Measurements from ENCODE around the gene PRCC. TPM values are rescaled to one million over a fixed set of nuclear protein-coding genes. Genes with fewer than 3 reads are reported as not detected.

The PRCC gene
- polyA plus RNA-seq, 1 donor (not counting 4 experiments of a cell fraction or from before 2014, with no cell fraction given) = 40.4 TPM

DNA sequence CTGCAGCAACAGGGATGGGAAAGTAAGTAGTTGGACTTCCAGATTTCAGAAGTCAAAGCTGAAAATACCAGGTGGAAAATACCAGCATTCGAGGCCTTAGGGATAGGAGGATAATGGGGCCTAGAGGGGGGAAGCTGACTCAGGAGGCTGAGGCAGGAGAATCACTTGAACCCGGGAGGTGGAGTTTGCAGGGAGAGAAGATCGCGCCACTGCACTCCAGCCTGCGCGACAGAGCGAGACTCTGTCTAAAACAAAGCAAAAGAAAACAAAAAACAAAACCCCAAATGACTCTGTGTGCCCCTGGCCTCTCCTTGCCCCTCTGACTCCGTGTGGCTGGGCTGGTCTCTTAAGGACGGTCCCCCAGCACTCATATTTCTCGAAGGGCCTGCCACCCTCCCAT, 46.0 kb downstream of the PRCC start:
- no peak for FAIRE-seq
- no peak overlapping the region for H3K27ac ChIP-seq (ENCODE audit: control insufficient read depth, insufficient read depth, low read length)
- dilution Hi-C loops (cut with MboI; ENCODE audit: extremely low pct_ligation_motif_present, low sequenced_read_pairs) = no loop called here

DNA sequence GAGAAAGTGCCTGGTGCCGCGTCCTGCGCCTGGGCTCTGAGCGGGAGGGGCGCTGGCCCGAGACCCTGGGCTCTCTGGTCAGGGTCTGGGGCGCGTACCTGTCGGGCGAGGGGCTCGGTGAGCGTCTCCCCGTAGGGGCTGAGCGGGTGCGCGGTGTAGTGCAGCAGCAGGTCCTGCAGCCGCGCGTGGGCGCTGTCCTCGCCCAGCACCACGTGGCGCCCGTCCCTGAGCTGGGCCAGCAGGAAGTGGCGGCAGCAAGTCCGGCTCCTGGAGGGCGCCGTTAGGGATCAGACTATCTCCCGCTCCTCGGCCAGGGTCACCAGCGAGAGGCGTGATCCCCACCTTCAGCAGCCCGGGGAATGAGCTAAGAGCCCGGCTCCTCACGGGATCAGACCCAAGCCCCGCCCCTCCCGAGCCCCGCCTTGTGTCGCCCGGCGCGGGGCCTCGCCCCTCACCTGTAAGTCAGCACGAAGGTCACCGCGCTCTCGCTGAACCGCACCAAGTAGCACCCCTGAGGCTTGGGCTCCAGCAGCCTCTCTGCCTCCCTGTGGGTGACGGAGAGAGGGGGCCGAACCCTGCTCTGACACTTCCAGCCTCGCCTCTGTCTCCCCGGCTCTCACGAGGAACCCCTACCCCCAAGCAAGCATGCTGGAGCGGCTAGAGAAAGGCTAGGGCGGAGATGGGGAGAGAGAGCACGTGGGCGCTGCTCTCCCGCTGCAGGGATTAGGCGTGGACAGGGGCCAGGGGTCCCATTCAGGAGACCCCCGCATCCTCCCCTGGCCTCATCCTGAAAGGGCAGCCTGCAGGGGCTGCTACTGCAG, 46.6 kb downstream of the PRCC start:
- H3K9me1 ChIP-seq (ENCODE audit: control insufficient read depth, extremely low read depth, insufficient read depth, low read length) = no peaks in the 10 kb centered on the region
- peak overlapping the region; percentile 69 for H3K4me2 ChIP-seq (ENCODE audit: control insufficient read depth, extremely low read depth, insufficient read depth, low read depth, low read length)
- no peaks in the 10 kb centered on the region for H3K9me3 ChIP-seq (ENCODE audit: control insufficient read depth, low read depth, low read length)
- H3K27ac ChIP-seq (ENCODE audit: control insufficient read depth, insufficient read depth, low read length) = no peak overlapping the region
- H3K9ac ChIP-seq (ENCODE audit: control insufficient read depth, extremely low read depth, insufficient read depth, low read length) = peak overlapping the region; percentile 11
- FAIRE-seq (no peak), DNase-seq (ENCODE audit: low read depth, low spot score) (no peak)
- dilution Hi-C loops (cut with MboI; ENCODE audit: extremely low pct_ligation_motif_present, low sequenced_read_pairs) = no loop called here
- H3K27me3 ChIP-seq (ENCODE audit: control insufficient read depth, extremely low read depth, insufficient read depth, low read length) = no peaks in the 10 kb centered on the region
- no peaks in the 10 kb centered on the region for H3K79me2 ChIP-seq (ENCODE audit: control insufficient read depth, insufficient read depth, low read length)
- peaks cover 48% of the 10 kb centered on the region for H3K4me1 ChIP-seq (ENCODE audit: control insufficient read depth, extremely low read depth, insufficient read depth, low read length)
- H2AFZ ChIP-seq (ENCODE audit: control insufficient read depth, low read length) = peak overlapping the region; percentile 67
- H3K4me3 ChIP-seq (ENCODE audit: control insufficient read depth in 2 of 3, extremely low read depth in 1 of 3, insufficient read depth in 2 of 3, low read depth in 1 of 3, low read length in 3 of 3) = peak overlapping the region; percentile 25 to 59 (median 27)
- no peaks in the 10 kb centered on the region for H4K20me1 ChIP-seq (ENCODE audit: control insufficient read depth, extremely low read depth, insufficient read depth, low read length)
- no peak for TF ChIP-seq EZH2 (IDR thresholded peaks at IDR 0.05; ENCODE audit: low read length)
- TF ChIP-seq, protein P1, sequence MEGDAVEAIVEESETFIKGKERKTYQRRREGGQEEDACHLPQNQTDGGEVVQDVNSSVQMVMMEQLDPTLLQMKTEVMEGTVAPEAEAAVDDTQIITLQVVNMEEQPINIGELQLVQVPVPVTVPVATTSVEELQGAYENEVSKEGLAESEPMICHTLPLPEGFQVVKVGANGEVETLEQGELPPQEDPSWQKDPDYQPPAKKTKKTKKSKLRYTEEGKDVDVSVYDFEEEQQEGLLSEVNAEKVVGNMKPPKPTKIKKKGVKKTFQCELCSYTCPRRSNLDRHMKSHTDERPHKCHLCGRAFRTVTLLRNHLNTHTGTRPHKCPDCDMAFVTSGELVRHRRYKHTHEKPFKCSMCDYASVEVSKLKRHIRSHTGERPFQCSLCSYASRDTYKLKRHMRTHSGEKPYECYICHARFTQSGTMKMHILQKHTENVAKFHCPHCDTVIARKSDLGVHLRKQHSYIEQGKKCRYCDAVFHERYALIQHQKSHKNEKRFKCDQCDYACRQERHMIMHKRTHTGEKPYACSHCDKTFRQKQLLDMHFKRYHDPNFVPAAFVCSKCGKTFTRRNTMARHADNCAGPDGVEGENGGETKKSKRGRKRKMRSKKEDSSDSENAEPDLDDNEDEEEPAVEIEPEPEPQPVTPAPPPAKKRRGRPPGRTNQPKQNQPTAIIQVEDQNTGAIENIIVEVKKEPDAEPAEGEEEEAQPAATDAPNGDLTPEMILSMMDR (optimal IDR thresholded peaks at IDR 0.05 in 1 of 3, IDR thresholded peaks at IDR 0.05 in 1 of 3, conservative IDR thresholded peaks at IDR 0.05 in 1 of 3; ENCODE audit: extremely low read depth in 1 of 3, insufficient read depth in 2 of 3, low read length in 3 of 3) = peak; percentile 41 to 80 (median 78)
- no peaks in the 10 kb centered on the region for H3K36me3 ChIP-seq (ENCODE audit: control insufficient read depth in 2 of 2, extremely low read depth in 1 of 2, insufficient read depth in 2 of 2, low read length in 2 of 2)

More for the DNA sequence above, 46.0 kb downstream of the PRCC start:
- Histone ChIP-seq H4K20me1 (ENCODE audit: control insufficient read depth, extremely low read depth, insufficient read depth, low read length) (no peaks in the 10 kb centered on the region), H3K36me3 (ENCODE audit: control insufficient read depth in 2 of 2, extremely low read depth in 1 of 2, insufficient read depth in 2 of 2, low read length in 2 of 2) (no peaks in the 10 kb centered on the region), H3K79me2 (ENCODE audit: control insufficient read depth, insufficient read depth, low read length) (no peaks in the 10 kb centered on the region), H2AFZ (ENCODE audit: control insufficient read depth, low read length) (peak overlapping the region; percentile 34), H3K27me3 (ENCODE audit: control insufficient read depth, extremely low read depth, insufficient read depth, low read length) (no peaks in the 10 kb centered on the region), H3K4me1 (ENCODE audit: control insufficient read depth, extremely low read depth, insufficient read depth, low read length) (peaks cover 48% of the 10 kb centered on the region), H3K9me3 (ENCODE audit: control insufficient read depth, low read depth, low read length) (no peaks in the 10 kb centered on the region), H3K9ac (ENCODE audit: control insufficient read depth, extremely low read depth, insufficient read depth, low read length) (no peak overlapping the region), H3K4me3 (ENCODE audit: control insufficient read depth in 2 of 3, extremely low read depth in 1 of 3, insufficient read depth in 2 of 3, low read depth in 1 of 3, low read length in 3 of 3) (peak overlapping the region; percentile 25 to 59 (median 27)), H3K4me2 (ENCODE audit: control insufficient read depth, extremely low read depth, insufficient read depth, low read depth, low read length) (peak overlapping the region; percentile 69), H3K9me1 (ENCODE audit: control insufficient read depth, extremely low read depth, insufficient read depth, low read length) (no peaks in the 10 kb centered on the region)
- DNase-seq (ENCODE audit: low read depth, low spot score) = no peak
- TF ChIP-seq, protein P1 (optimal IDR thresholded peaks at IDR 0.05 in 1 of 3, IDR thresholded peaks at IDR 0.05 in 1 of 3, conservative IDR thresholded peaks at IDR 0.05 in 1 of 3; ENCODE audit: extremely low read depth in 1 of 3, insufficient read depth in 2 of 3, low read length in 3 of 3) = no peak
- no peak for TF ChIP-seq EZH2 (IDR thresholded peaks at IDR 0.05; ENCODE audit: low read length)

Data from keratinocyte (primary cell).